Adrenal gland (tissue), 5 donors: ENCODE measurements around the gene UBE2H.

ENCODE experiments used
- POLR2A ChIP-seq, 2 donors: fragments of 450-650 bp; IDR thresholded peaks; one replicate each; pipeline ENCODE4 v1.6.1; 2017; ENCODE audit warnings: antibody characterized with exemption in 2 of 2, mild to moderate bottlenecking in 2 of 2, moderate library complexity in 1 of 2
- TF ChIP-seq, protein P1 (sequence below), 6 experiments: fragments of 450-650 bp in 4 of 6; fragments of 200-600 bp in 2 of 6; sonication (generic) in 1 of 6; IDR thresholded peaks; 1 replicate in 5 of 6; 2 replicates in 1 of 6; pipeline versions ENCODE4 v1.5.1 to v1.8.0; 2016 to 2021; ENCODE audit warnings: antibody characterized with exemption in 6 of 6, mild to moderate bottlenecking in 2 of 6, moderate library complexity in 1 of 6
- donor health status: DM: no; HTN: no; CAD: no.

DNA sequence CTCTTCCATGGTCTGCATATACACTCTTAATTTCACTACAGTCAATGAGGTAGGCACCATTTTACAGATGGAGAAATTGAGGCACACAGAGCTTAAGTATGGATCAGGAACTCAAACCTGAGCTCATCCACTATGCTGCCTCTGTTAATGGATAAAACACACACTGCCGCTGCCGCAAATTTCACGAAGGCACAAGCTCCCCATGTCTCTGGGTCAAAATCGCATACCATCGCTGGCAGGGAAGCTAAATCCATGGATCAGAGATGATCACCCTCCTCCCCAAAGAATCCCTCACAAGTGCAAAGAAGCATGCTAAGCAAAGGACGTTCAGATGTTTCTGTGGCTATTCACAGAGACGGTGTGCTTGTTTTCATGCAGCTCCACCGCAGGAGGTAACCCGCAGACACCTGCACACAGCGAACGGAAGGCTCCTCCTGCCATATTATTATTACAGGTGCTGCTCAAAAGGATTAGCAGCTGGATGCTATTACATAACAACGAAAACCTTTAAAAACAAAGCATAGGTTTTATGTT, 109.3 kb downstream of the UBE2H start:
- TF ChIP-seq, protein P1, sequence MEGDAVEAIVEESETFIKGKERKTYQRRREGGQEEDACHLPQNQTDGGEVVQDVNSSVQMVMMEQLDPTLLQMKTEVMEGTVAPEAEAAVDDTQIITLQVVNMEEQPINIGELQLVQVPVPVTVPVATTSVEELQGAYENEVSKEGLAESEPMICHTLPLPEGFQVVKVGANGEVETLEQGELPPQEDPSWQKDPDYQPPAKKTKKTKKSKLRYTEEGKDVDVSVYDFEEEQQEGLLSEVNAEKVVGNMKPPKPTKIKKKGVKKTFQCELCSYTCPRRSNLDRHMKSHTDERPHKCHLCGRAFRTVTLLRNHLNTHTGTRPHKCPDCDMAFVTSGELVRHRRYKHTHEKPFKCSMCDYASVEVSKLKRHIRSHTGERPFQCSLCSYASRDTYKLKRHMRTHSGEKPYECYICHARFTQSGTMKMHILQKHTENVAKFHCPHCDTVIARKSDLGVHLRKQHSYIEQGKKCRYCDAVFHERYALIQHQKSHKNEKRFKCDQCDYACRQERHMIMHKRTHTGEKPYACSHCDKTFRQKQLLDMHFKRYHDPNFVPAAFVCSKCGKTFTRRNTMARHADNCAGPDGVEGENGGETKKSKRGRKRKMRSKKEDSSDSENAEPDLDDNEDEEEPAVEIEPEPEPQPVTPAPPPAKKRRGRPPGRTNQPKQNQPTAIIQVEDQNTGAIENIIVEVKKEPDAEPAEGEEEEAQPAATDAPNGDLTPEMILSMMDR (IDR thresholded peaks at IDR 0.05), result no peak
- TF ChIP-seq POLR2A (IDR thresholded peaks at IDR 0.05), result no peak
